Esophagus muscularis mucosa (tissue), 4 donors: Measurements from ENCODE around the gene SUPT3H. TPM values are rescaled to one million over a fixed set of nuclear protein-coding genes. Genes with fewer than 3 reads are reported as not detected.

Source experiments
- DNase-seq: peaks from one replicate; pipeline ENCODE4 v3.0.0-alpha.2; 2017; ENCODE audit errors: extremely low spot score
- H3K27ac ChIP-seq, 4 donors: fragments of 200-600 bp; sonication (generic); replicated peaks in 1 of 4; 1 replicate in 3 of 4; 2 replicates in 1 of 4; pipeline ENCODE4 v1.5.1; 2016 to 2019; ENCODE audit warnings: mild to moderate bottlenecking in 1 of 4
- H3K27me3 ChIP-seq, 4 donors: fragments of 200-600 bp; sonication (generic); one replicate each; pipeline versions ENCODE4 v1.5.1 to v1.6.0; 2016 to 2019
- H3K36me3 ChIP-seq, 4 donors: fragments of 200-600 bp; sonication (generic); one replicate each; pipeline ENCODE4 v1.5.1; 2016 to 2019
- H3K4me1 ChIP-seq, 4 donors: fragments of 200-600 bp; sonication (generic); one replicate each; pipeline ENCODE4 v1.5.1; 2016 to 2019
- H3K4me3 ChIP-seq, 4 donors: fragments of 200-600 bp; sonication (generic); 1 replicate in 2 of 4; 2 replicates in 2 of 4; pipeline ENCODE4 v1.5.1; 2016 to 2019; ENCODE audit warnings: mild to moderate bottlenecking in 4 of 4, moderate library complexity in 1 of 4
- H3K9me3 ChIP-seq, 4 donors: fragments of 200-600 bp; sonication (generic); 1 replicate in 3 of 4; 2 replicates in 1 of 4; pipeline ENCODE4 v1.5.1; 2016 to 2019
- CTCF ChIP-seq, 3 experiments: fragments of 200-600 bp in 2 of 3; fragments of 450-650 bp in 1 of 3; sonication (generic) in 2 of 3; IDR thresholded peaks; one replicate each; pipeline ENCODE4 v1.5.1; 2017 to 2019; ENCODE audit warnings: antibody characterized with exemption in 3 of 3, mild to moderate bottlenecking in 2 of 3, moderate library complexity in 1 of 3
- EP300 ChIP-seq: sonication (generic); formaldehyde crosslinking; IDR thresholded peaks from one replicate; pipeline ENCODE4 v1.6.1; 2017; ENCODE audit warnings: antibody characterized with exemption
- POLR2A ChIP-seq: fragments of 450-650 bp; IDR thresholded peaks from one replicate; pipeline ENCODE4 v1.6.1; 2017; ENCODE audit warnings: antibody characterized with exemption, moderate library complexity, mild to moderate bottlenecking, low read depth
- POLR2AphosphoS5 ChIP-seq, 2 donors: sonication (generic); formaldehyde crosslinking; IDR thresholded peaks; one replicate each; pipeline ENCODE4 v1.6.1; 2017; ENCODE audit warnings: antibody characterized with exemption in 2 of 2
- WGBS: methylation state at CpG from one replicate; pipeline ENCODE4 v1.1.5; 2018; 5-methylcytosine and 5-hydroxymethylcytosine counted together
- intact Hi-C: fragments of 100-400 bp; cut with DNase I; formaldehyde crosslinking; loops from one replicate; pipeline ENCODE4 v1.15.1; 2023
- total RNA-seq, 4 donors: library from RNA; depleted of rRNA; stranded (reverse); fragments of >200 nt; gene quantifications; one replicate each; pipeline versions ENCODE4 v1.1.0 to v1.2.1, GENCODE V29; 2016

Gene SUPT3H
- total RNA-seq, 4 donors from 2014 or later = 5.1 to 13.3 (median 9.9) TPM

- H3K4me3 ChIP-seq = no peak overlapping the region
- H3K4me1 ChIP-seq = no peaks in the 10 kb centered on the region
- intact Hi-C loops = no loop called here
- no peaks in the 10 kb centered on the region for H3K36me3 ChIP-seq
- no peaks in the 10 kb centered on the region for H3K9me3 ChIP-seq
- no peak for TF ChIP-seq EP300
- no peak for TF ChIP-seq POLR2A
- no peak for TF ChIP-seq POLR2AphosphoS5 (IDR thresholded peaks at IDR 0.05)
- no peak for TF ChIP-seq CTCF (IDR thresholded peaks at IDR 0.05)
- 64% methylated on average over 2 of the region's 2 CpGs for WGBS
- H3K27ac ChIP-seq = no peak overlapping the region
- no peak for DNase-seq
- no peaks in the 10 kb centered on the region for H3K27me3 ChIP-seq
These were observed 547.9 kb downstream of the SUPT3H start for GRCh38 chr6:44829836-44830235.

DNA sequence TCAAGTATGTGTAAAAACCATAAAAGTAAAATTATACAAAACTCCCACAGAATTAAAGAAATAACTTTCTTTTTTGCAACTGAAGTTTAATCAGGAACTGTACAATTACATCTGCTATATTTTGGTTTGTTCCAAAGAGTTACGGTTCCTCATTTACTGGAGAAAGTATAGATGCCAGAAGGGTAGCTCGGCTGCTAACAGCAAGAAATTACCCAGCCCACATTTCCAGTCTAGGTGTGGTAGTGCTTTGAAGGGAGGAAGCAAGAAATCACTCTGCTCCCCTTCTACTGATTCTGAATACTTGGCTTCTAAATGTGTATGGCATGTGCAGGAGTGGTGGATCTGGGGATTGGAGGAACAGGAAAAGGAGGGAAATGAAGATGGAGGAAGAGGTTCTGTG is 549.0 kb downstream of the SUPT3H start:
- no peaks in the 10 kb centered on the region for H3K36me3 ChIP-seq
- DNase-seq = no peak
- TF ChIP-seq CTCF (IDR thresholded peaks at IDR 0.05) (no peak), EP300 (no peak), POLR2A (no peak), POLR2AphosphoS5 (IDR thresholded peaks at IDR 0.05) (no peak)

GRCh38 chr6:44826025-44826676 is 551.6 kb downstream of the SUPT3H start:
- no peaks in the 10 kb centered on the region for H3K4me1 ChIP-seq
- no peak overlapping the region for H3K27ac ChIP-seq
- H3K9me3 ChIP-seq = no peaks in the 10 kb centered on the region
- no peak overlapping the region for H3K4me3 ChIP-seq
- no peak for DNase-seq
- H3K36me3 ChIP-seq = no peaks in the 10 kb centered on the region
- WGBS = 80% methylated on average over 6 of the region's 6 CpGs
- no peaks in the 10 kb centered on the region for H3K27me3 ChIP-seq
- TF ChIP-seq EP300 (no peak), POLR2AphosphoS5 (IDR thresholded peaks at IDR 0.05) (no peak)
- intact Hi-C loops = no loop called here

More for the DNA sequence above, 549.0 kb downstream of the SUPT3H start:
- Histone ChIP-seq H3K27me3 (no peaks in the 10 kb centered on the region), H3K9me3 (no peaks in the 10 kb centered on the region), H3K27ac (no peak overlapping the region), H3K4me1 (no peaks in the 10 kb centered on the region), H3K4me3 (no peak overlapping the region)
- WGBS = 90% methylated on average over 2 of the region's 2 CpGs
- intact Hi-C loops = no loop called here

- no peaks in the 10 kb centered on the region for H3K9me3 ChIP-seq
- H3K36me3 ChIP-seq = no peaks in the 10 kb centered on the region
- no peak for DNase-seq
- intact Hi-C loops = no loop called here
- no peaks in the 10 kb centered on the region for H3K4me1 ChIP-seq
- TF ChIP-seq EP300 (no peak), CTCF (IDR thresholded peaks at IDR 0.05) (no peak), POLR2A (no peak), POLR2AphosphoS5 (IDR thresholded peaks at IDR 0.05) (no peak)
- WGBS = 90% methylated on average over 2 of the region's 2 CpGs
- H3K27me3 ChIP-seq = no peaks in the 10 kb centered on the region
- no peak overlapping the region for H3K4me3 ChIP-seq
- H3K27ac ChIP-seq = no peak overlapping the region
These were observed 552.5 kb downstream of the SUPT3H start for GRCh38 chr6:44825273-44825672.

GRCh38 chr6:44824567-44824966 is 553.2 kb downstream of the SUPT3H start:
- no peak overlapping the region for H3K4me3 ChIP-seq
- no peaks in the 10 kb centered on the region for H3K27me3 ChIP-seq
- intact Hi-C loops = no loop called here
- H3K4me1 ChIP-seq = no peaks in the 10 kb centered on the region
- DNase-seq = no peak
- TF ChIP-seq POLR2AphosphoS5 (IDR thresholded peaks at IDR 0.05) (no peak), POLR2A (no peak), EP300 (no peak), CTCF (IDR thresholded peaks at IDR 0.05) (no peak)
- no peak overlapping the region for H3K27ac ChIP-seq
- no peaks in the 10 kb centered on the region for H3K36me3 ChIP-seq
- H3K9me3 ChIP-seq = no peaks in the 10 kb centered on the region
